ENCODE data around the gene HDGF.
A peak's percentile ranks its signal among the peaks of the same experiment; 100 is the strongest.
"Not testable (repeated sequence)": the region's sequence is repeated elsewhere in the genome, so short reads cannot be mapped to it uniquely, and the experiment has no call there.

The HDGF gene

DNA sequence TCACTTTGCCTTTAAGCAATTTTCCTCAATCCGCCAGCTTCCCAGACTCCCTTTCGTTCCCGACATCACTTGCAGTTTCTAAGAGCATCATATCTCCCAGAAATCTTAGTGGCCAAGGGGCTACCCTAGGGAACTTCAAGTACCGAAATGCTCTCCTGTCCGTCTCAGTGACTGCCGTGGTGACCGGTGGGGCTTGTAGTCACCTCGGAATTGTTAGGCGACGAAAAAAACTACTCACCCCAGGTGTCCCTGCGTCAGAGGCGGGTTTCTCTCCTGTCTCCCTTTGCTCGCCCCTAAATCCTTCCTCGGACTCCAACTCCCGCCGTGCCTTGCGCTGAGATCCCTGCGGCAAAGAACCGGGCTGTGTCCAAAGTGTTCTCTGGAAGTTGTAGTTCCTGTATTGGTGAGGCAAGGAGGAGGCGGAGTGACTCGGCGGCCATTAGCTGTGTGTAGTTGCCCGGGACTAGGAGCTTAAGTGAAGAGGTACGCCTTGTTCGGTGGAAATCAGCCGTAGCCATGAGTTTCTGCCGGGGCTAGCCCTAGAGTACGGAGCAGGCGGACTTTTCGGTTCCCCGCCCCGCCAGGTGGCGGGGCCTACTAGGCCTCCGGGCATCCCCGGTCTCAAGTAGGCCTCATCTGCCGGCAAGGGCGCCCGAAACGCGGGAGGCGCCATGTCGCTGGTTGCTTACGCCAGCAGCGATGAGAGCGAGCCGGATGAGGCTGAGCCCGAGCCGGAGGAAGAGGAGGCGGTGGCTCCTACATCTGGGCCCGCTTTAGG is 15.8 kb upstream of the HDGF start, which contains the start of gene PRCC:
TSS of gene PRCC (plus strand) at position 435 of the 778 bp plus-strand sequence. CDS start at position 672, 237 bp downstream.
- DNase-seq: peak; percentile 82 to 100 (median 99)

DNA sequence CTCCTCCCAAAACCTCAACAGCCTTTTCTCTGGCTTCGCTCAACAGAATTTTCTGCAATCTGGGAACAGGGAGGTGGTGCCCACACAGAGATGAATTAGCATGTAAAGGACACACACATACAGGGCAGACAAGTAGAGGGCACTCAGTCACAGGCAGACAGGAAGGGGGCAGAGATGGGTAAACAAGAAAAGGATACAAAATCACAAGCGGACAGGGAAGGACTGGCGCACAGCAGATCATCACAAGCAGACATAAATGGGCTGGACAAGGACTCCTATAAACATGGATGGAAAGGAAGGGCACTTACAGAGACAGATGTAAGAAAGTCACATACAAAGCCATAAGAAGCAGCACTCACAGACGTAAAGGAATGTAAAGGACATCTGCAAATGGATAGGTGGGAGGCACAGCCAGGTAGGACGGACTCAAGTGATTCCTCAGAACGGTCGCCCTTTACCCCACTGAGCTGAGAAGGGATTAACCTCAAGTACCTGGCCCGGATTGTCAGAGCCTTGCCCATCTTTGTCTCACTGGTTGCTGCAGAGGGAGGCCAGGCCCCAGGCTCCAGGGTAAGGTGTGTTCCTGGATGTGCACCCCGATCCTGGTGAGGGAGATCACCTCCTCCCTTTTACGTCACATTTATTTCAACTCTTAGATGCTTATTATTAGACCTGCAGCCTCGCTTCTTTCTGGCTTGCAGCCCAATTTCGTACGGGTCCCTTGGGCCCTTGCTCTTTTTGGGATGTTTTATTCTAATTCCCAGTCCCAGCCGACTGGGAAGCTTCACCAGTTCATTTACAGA is 15.0 kb upstream of the HDGF start:
- peak in 7 of 56 donors; percentile 23 to 68 (median 53) for DNase-seq

- no peak for DNase-seq
Observed at GRCh38 chr1:156765666-156766065, 14.2 kb upstream of the HDGF start.

- not testable (repeated sequence) for DNase-seq
Observed at GRCh38 chr1:156765136-156765535, 13.7 kb upstream of the HDGF start.

DNA sequence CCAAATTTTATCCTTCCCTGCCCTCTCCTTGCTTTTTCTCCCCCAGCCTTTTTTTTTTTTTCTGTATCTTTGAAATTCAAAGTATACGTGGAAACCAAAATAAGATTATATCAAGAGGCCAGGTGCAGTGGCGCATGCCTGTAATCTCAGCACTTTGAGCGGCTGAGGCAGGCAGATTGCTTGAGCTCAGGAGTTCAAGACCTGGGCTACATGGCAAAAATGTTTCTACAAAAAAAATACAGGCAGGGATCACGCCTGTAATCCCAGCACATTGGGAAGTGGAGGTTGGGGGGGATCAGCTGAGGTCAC is 9.3 kb upstream of the HDGF start:
- DNase-seq: no peak

GRCh38 chr1:156760092-156760795 is 8.8 kb upstream of the HDGF start:
- no peak for DNase-seq

DNA sequence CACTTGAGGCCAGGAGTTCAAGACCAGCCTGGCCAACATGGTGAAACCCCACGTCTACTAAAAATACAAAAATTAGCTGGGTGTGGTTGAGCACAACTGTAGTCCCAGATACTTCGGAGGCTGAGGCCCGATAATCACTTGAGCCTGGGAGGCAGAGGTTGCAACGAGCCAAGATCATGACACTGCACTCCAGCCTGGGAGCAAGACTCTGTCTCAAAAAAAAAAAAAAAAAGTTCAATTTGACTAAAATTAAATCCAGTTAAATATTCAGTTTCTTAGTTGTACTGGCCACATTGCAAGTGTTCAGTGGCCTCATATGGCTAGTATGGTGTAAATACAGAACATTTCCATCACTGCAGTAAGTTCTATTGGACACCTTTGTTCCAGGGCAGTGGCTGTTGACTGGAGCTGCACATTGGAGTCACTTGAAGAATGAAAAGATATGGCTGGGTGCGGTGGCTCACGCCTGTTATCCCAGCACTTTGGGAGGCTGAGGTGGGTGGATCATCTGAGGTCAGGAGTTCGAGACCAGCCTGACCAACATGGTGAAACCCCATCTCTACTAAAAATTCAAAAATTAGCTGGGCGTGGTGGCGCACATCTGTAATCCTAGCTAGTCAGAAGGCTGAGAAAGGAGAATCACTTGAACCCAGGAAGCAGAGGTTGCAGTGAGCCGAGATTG is 6.2 kb upstream of the HDGF start:
- DNase-seq: not testable (repeated sequence)

- no peak for DNase-seq
Observed at GRCh38 chr1:156756355-156756754, 4.9 kb upstream of the HDGF start.

DNA sequence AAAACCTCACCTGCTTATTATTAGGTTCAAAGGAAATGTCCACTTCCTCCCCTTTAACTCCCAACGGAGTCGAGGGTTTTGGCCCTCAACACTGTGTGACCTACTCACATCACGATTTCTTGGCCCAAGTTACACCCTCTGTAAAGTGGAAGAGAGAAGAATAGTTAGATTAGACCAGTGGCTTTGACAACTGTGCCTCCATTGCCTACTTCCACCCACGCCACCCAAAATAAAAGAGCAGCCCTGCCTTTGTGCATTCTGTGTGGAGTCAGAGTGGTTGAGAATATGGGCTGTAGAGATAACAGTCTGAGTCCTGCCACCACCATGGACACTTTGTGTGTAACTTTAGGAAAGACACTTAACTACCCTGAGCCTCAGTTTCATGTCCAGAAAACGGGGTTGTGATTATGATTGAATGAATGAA is 4.1 kb upstream of the HDGF start:
- DNase-seq: no peak

- no peak for DNase-seq
Observed at GRCh38 chr1:156754219-156754618, 2.7 kb upstream of the HDGF start.

DNA sequence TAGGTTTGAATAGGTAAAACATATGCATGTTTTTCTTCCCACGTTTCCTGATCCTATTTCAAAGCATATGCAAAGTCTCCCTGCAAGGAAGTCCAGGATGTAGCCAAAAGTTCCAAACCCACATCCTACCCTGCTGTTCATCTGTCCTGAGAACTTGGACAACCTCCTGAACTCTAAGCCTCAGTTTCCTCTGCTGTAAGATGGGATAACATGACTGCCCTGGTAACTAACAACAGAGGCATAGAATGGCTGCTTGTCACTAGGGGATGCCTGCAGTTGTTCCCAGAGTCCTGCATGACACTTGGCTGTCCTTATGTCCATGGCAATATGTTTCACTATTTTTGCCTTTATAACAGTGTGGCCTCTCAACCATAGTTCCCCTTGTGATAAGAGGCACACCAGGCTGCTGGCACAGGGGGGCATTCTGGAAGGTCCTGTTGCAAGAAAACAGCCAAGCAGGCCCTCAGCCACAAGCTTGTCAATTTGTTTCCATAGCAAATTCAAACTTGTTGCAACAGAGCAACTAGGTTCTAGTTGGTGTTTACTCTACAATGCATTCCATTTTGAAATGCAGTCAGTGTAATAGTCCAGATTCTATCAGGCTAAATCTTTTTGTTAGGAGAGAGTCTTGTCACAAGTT is 1.5 kb upstream of the HDGF start:
- no peak for DNase-seq

DNA sequence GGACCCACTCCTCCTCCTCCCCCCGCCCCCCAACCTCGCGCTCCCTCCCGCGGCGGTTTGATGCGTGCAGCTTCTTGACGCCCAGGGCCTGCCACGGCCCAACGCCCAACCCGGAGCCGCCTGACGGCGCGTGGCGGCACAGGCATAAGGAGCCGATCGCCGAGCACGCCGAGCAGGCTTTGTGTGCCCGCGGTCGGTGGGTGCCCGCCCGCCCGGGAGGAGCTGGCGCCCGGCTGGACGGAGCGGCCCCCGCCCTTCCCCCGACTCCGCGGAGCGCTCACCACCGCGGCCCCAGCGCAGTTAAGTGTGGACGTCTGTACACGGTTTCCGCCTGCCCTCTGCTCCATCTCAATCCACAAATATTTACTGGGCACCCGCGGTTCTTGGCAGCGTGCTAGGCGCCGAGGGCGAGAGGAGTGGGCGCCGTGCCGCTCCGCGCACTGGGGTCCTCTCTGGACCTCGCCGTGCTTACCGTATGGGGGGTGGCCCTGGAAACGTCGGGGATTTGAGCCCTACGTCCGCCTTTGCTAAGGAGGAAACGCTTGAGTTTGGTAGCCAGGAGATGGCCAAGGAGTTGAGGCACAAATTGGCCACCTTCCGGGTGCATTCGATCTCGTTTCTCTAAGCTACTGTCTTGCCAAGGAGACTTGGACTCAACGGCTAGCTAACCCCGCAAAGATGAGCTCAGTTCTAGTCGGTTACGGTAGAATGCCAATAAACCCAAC is 444 bp upstream of the HDGF start:
- peak; percentile 57 to 99 (median 96) for DNase-seq

GRCh38 chr1:156750711-156751450 is 594 bp downstream of the HDGF start:
- peak in 41 of 56 donors; percentile 7 to 77 (median 59) for DNase-seq

DNA sequence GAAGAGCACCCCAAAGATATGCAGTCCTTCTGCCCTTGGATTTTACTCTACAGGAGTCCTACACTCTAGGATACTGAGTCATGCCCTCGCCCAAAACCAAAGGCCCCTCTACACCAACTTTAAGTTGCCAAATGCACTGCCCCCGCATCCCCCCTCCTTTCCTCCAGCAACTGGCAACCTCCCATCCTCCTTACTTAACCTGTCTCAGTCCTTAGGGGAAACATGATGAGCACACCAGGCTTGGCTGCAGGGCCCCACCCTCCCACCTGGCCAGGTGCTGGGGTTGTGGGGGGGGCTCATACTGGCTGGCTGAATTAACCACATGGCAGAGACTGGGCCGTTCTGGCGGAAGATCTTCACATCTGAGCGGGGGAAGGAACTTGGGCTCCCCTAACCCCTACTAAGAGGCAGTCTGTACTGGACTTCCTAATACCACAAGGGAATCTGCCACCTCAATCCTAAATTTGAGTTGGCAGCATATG is 1.2 kb downstream of the HDGF start:
- peak in 2 of 56 donors; percentile 11 to 14 for DNase-seq

GRCh38 chr1:156749419-156750118 is 1.9 kb downstream of the HDGF start:
- DNase-seq: no peak

DNA sequence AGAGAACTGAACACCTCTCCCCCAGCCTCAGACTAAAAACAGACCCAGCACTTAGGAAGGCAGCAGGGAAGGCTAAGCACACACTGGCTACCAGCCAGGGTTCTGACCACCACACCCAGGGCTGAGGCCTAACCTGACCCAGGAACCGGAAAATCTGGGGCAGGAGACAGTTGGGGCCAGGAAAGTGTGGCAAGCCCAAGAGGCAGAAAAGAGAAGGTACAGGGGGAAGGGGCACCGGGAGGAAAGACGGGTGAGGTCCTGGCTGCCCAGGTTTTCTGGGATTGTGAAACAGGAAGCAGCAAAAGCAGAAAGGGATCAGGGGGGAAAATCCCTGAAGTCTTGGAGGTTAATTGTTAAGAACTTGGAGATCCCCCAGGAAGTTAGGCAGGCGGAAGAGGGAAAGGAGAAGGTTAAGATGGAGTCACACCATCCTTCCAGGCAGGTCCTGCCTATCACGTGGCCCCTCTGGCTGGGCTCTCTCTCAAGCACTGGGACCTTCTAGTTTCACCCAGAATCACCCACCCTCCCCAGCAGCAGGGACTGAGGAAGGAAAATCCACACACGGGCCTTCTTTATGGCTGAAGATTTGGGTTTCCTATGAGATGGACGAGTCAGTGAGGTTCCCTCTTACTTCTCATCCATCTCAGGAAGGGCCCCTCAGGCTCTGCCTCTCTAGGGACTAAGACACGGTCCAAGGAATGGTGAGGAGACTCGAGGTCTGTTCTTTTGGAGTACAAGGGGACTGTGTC is 2.6 kb downstream of the HDGF start:
- DNase-seq: peak in 26 of 56 donors; percentile 8 to 55 (median 34)
